BJ (cell line): ENCODE results near the gene RNASEL. TPM values are rescaled to one million over a fixed set of nuclear protein-coding genes. Genes with fewer than 3 reads are reported as not detected.

Source experiments
- CTCF ChIA-PET: fragments of 350-600 bp; formaldehyde crosslinking; extraction: SDS; loops from one replicate; lab custom pipeline; 2021; ENCODE audit warnings: antibody characterized with exemption, inconsistent platforms; lab: Yijun Ruan, JAX
- POLR2A ChIA-PET: fragments of 300-600 bp; sonication (Branson Sonifier 250); formaldehyde crosslinking; extraction: SDS; loops from one replicate; lab custom pipeline; 2021; ENCODE audit warnings: antibody characterized with exemption; lab: Charles Lee
- DNase-seq: peaks from one replicate; pipeline ENCODE4 v3.0.0-alpha.2; 2011; ENCODE audit warnings: low read depth
- H3K27me3 ChIP-seq: 2 replicates; pipeline ENCODE4 v1.6.0; 2011; ENCODE audit warnings: low read length; ENCODE audit not compliant: control insufficient read depth, insufficient read depth
- H3K36me3 ChIP-seq: 2 replicates; pipeline ENCODE4 v1.5.1; 2011; ENCODE audit warnings: low read length; ENCODE audit not compliant: control insufficient read depth, insufficient read depth
- H3K4me3 ChIP-seq: 2 replicates; pipeline ENCODE4 v1.5.1; 2011; ENCODE audit warnings: low read depth, mild to moderate bottlenecking, control low read depth, low read length
- CTCF ChIP-seq: IDR thresholded peaks from 2 replicates; pipeline ENCODE4 v1.5.1; 2011; ENCODE audit warnings: low read depth, mild to moderate bottlenecking, control low read depth, inconsistent platforms, low read length, moderate library complexity; ENCODE audit not compliant: insufficient read depth
- polyA plus RNA-seq: library from polyadenylated mRNA; depleted of rRNA; stranded (reverse); fragments of >200 nt; gene quantifications from 2 replicates; pipeline ENCODE4 v1.2.3, GENCODE V29; 2011

Gene RNASEL
- polyA plus RNA-seq, 1 experiment: 4.1 TPM

GRCh38 chr1:182601416-182601786 is 12.3 kb upstream of the RNASEL start:
- peaks cover 7% of the 10 kb centered on the region for H3K27me3 ChIP-seq
- CTCF ChIA-PET: interaction anchor here (0.6 to 16.9 kb wide), 16 partner anchors 8 to 452 kb away, joined by 3 to 488 read pairs (median 5); partner anchors contain the start of gene NPL
- H3K36me3 ChIP-seq: no peaks in the 10 kb centered on the region
- peak; percentile 70 for TF ChIP-seq CTCF
- H3K4me3 ChIP-seq: no peak overlapping the region
- POLR2A ChIA-PET: interaction anchor here (0.6 kb wide), 1 partner anchor 314 kb away, joined by 13 read pairs; no protein-coding TSS in a partner anchor
- no peak for DNase-seq

- H3K4me3 ChIP-seq: no peak overlapping the region
- POLR2A ChIA-PET: interaction anchor here (0.6 kb wide), 1 partner anchor 314 kb away, joined by 13 read pairs; no protein-coding TSS in a partner anchor
- TF ChIP-seq CTCF: no peak
- H3K36me3 ChIP-seq: no peaks in the 10 kb centered on the region
- CTCF ChIA-PET: interaction anchor here (0.6 to 16.9 kb wide), 20 partner anchors 8 to 451 kb away, joined by 3 to 488 read pairs (median 4); partner anchors contain the start of gene NPL
- H3K27me3 ChIP-seq: peaks cover 7% of the 10 kb centered on the region
- DNase-seq: no peak
These were observed 11.8 kb upstream of the RNASEL start for GRCh38 chr1:182600745-182601415.

- CTCF ChIA-PET: interaction anchor here (0.8 to 16.9 kb wide), 18 partner anchors 9 to 204 kb away, joined by 3 to 488 read pairs (median 6); partner anchors contain the start of genes NPL and RNASEL
- Histone ChIP-seq H3K4me3 (no peak overlapping the region), H3K27me3 (peaks cover 7% of the 10 kb centered on the region), H3K36me3 (no peaks in the 10 kb centered on the region)
- no peak for DNase-seq
- TF ChIP-seq CTCF: no peak
- POLR2A ChIA-PET: interaction anchor here (0.6 kb wide), 1 partner anchor 169 kb away, joined by 3 read pairs; no protein-coding TSS in a partner anchor
These were observed 11.1 kb upstream of the RNASEL start for GRCh38 chr1:182600036-182600713.

- H3K27me3 ChIP-seq: peaks cover 7% of the 10 kb centered on the region
- H3K4me3 ChIP-seq: no peak overlapping the region
- ChIA-PET CTCF (interaction anchor here (0.8 to 16.9 kb wide), 11 partner anchors 10 to 514 kb away, joined by 3 to 488 read pairs (median 3); partner anchors contain the start of genes NPL and RNASEL), POLR2A (interaction anchor here (0.6 kb wide), 1 partner anchor 169 kb away, joined by 3 read pairs; no protein-coding TSS in a partner anchor)
- no peaks in the 10 kb centered on the region for H3K36me3 ChIP-seq
- TF ChIP-seq CTCF: peak; percentile 37
- no peak for DNase-seq
These were observed 10.3 kb upstream of the RNASEL start for GRCh38 chr1:182599339-182599738.

GRCh38 chr1:182598296-182598695 is 9.2 kb upstream of the RNASEL start:
- CTCF ChIA-PET: interaction anchor here (1.2 to 16.9 kb wide), 5 partner anchors 9 to 188 kb away, joined by 4 to 488 read pairs (median 7); partner anchors contain the start of gene NPL
- no peak overlapping the region for H3K4me3 ChIP-seq
- H3K27me3 ChIP-seq: peaks cover 7% of the 10 kb centered on the region
- TF ChIP-seq CTCF: no peak
- no peaks in the 10 kb centered on the region for H3K36me3 ChIP-seq
- no peak for DNase-seq
- POLR2A ChIA-PET: no interaction called here
